ENCODE data around the gene KRTAP5-3. TPM values are rescaled to one million over a fixed set of nuclear protein-coding genes. Genes with fewer than 3 reads are reported as not detected.

The KRTAP5-3 gene, protein sequence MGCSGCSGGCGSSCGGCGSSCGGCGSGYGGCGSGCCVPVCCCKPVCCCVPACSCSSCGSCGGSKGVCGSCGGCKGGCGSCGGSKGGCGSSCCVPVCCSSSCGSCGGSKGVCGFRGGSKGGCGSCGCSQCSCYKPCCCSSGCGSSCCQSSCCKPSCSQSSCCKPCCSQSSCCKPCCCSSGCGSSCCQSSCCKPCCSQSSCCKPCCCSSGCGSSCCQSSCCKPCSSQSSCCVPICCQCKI
- polyA plus RNA-seq, result not detected
- long read RNA-seq, donor 1, result 0 reads
- long read RNA-seq, donor 2, result 0 reads
- long read RNA-seq, donor 3, result 0 reads
- long read RNA-seq, donor 4, result 0 reads
- long read RNA-seq, donor 5, result 0 reads
- long read RNA-seq, donor 6, result 0 reads
- long read RNA-seq, donor 7, result 0 reads
- long read RNA-seq, donor 8, result 0 reads
- long read RNA-seq, donor 9, result 0 reads
- long read RNA-seq, donor 10, result 0 reads

DNA sequence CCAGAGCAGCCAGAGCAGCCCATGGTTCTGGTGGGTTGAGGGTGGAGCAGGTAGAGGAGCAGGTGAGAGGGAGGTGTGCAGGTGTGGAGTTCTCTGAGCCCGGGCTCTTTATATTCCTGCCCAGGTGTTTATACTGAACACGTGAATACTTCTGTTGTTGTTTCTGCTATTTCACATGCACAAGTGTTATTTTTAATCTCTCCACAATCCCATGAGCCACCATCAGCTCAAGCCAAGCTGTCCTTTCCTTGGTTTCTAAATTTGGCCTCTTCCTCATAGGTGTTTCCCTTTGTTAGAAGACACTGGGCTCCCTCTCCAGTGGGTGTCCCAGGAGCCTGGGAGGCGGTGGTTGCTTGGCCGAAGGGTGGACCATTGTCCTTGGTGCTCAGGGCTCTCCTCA lies at the start of gene KRTAP5-3:
Gene KRTAP5-3, minus strand, starts transcription at position 101 of the 400 bp plus-strand sequence. Its CDS starts 78 bp downstream, at position 23.
- no peaks in the 10 kb centered on the region for H3K36me3 ChIP-seq (ENCODE audit: control insufficient read depth in 3 of 3, insufficient read depth in 2 of 3, low read depth in 1 of 3, low read length in 3 of 3)
- no peaks in the 10 kb centered on the region for H3K4me1 ChIP-seq (ENCODE audit: control insufficient read depth in 3 of 3, insufficient read depth in 2 of 3, low read depth in 1 of 3, low read length in 2 of 3)
- H3K9me3 ChIP-seq (ENCODE audit: control insufficient read depth in 2 of 2, insufficient read depth in 1 of 2, low read depth in 1 of 2, low read length in 1 of 2), result peaks cover 0 to 2% of the 10 kb centered on the region in 2 donors
- WGBS, 3 donors, result 56 to 69% (median 58%) methylated on average over 4 of the region's 4 CpGs
- H3K27ac ChIP-seq (ENCODE audit: low read depth in 1 of 3, low read length in 2 of 3), result no peak within 1 kb of the TSS
- FAIRE-seq (no peak), DNase-seq (no peak)
- H3K4me3 ChIP-seq (ENCODE audit: low read depth in 1 of 3, low read length in 3 of 3), result no peak within 1 kb of the TSS
- H3K27me3 ChIP-seq (ENCODE audit: control insufficient read depth in 3 of 3, insufficient read depth in 3 of 3, low read length in 3 of 3), result peaks cover 0 to 15% (median 0%) of the 10 kb centered on the region in 3 donors

DNA sequence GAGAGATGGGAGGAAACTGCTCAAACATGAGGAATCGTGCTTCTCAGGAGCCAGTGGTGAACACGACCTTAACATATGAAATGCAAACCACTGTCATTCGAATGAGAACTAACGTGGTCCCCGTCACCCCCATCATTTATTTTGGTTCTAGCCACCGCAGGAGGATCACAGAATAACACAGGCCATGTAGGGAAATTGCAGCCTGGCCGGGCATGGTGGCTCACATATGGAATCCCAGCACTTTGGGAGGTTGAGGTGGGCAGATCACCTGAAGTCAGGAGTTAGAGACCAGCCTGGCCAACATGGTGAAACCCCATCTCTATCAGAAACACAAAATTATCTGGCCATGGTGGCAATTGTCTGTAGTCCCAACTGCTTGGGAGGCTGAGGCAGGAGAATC lies 48.4 kb upstream of the KRTAP5-3 start:
- WGBS, 3 donors, result 76 to 89% (median 84%) methylated on average over 7 of the region's 7 CpGs
- no peak for DNase-seq

DNA sequence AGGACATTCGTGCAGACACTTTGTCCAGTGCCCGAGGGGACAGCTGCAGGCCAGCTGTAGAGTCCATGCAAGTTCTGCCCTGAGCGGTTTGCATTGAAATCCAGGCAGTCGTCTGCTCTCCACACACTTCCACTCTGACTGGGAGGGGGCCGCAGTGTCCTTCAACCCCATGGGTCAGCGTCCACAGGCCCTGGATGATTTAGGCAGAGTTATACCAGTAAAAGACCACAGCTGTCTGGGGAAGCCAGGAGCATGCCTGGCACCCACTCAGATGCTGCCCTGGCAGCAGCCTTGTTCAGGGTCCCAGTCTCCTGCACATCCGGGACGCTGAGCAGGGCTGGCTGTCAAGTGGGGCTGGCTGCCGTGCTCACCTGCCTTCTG lies 47.8 kb upstream of the KRTAP5-3 start:
- Histone ChIP-seq H3K27ac (ENCODE audit: low read depth in 1 of 3, low read length in 2 of 3) (no peak overlapping the region), H3K4me3 (ENCODE audit: low read depth in 1 of 3, low read length in 3 of 3) (no peak overlapping the region), H3K36me3 (ENCODE audit: control insufficient read depth in 3 of 3, insufficient read depth in 2 of 3, low read depth in 1 of 3, low read length in 3 of 3) (no peaks in the 10 kb centered on the region), H3K27me3 (ENCODE audit: control insufficient read depth in 3 of 3, insufficient read depth in 3 of 3, low read length in 3 of 3) (peaks cover 0 to 3% (median 0%) of the 10 kb centered on the region in 3 donors), H3K4me1 (ENCODE audit: control insufficient read depth in 3 of 3, insufficient read depth in 2 of 3, low read depth in 1 of 3, low read length in 2 of 3) (peaks cover 0 to 40% (median 0%) of the 10 kb centered on the region in 3 donors), H3K9me3 (ENCODE audit: control insufficient read depth in 2 of 2, insufficient read depth in 1 of 2, low read depth in 1 of 2, low read length in 1 of 2) (no peaks in the 10 kb centered on the region)
- WGBS, 3 donors, result 79 to 84% (median 82%) methylated on average over 9 of the region's 9 CpGs
- DNase-seq (no peak), FAIRE-seq (no peak)

More for the DNA sequence above, 48.4 kb upstream of the KRTAP5-3 start:
- FAIRE-seq, result no peak
- no peaks in the 10 kb centered on the region for H3K36me3 ChIP-seq (ENCODE audit: control insufficient read depth in 3 of 3, insufficient read depth in 2 of 3, low read depth in 1 of 3, low read length in 3 of 3)
- no peak overlapping the region for H3K27ac ChIP-seq (ENCODE audit: low read depth in 1 of 3, low read length in 2 of 3)
- no peak overlapping the region for H3K4me3 ChIP-seq (ENCODE audit: low read depth in 1 of 3, low read length in 3 of 3)
- H3K9me3 ChIP-seq (ENCODE audit: control insufficient read depth in 2 of 2, insufficient read depth in 1 of 2, low read depth in 1 of 2, low read length in 1 of 2), result no peaks in the 10 kb centered on the region
- peaks cover 0 to 40% (median 0%) of the 10 kb centered on the region in 3 donors for H3K4me1 ChIP-seq (ENCODE audit: control insufficient read depth in 3 of 3, insufficient read depth in 2 of 3, low read depth in 1 of 3, low read length in 2 of 3)
- peaks cover 0 to 3% (median 0%) of the 10 kb centered on the region in 3 donors for H3K27me3 ChIP-seq (ENCODE audit: control insufficient read depth in 3 of 3, insufficient read depth in 3 of 3, low read length in 3 of 3)

DNA sequence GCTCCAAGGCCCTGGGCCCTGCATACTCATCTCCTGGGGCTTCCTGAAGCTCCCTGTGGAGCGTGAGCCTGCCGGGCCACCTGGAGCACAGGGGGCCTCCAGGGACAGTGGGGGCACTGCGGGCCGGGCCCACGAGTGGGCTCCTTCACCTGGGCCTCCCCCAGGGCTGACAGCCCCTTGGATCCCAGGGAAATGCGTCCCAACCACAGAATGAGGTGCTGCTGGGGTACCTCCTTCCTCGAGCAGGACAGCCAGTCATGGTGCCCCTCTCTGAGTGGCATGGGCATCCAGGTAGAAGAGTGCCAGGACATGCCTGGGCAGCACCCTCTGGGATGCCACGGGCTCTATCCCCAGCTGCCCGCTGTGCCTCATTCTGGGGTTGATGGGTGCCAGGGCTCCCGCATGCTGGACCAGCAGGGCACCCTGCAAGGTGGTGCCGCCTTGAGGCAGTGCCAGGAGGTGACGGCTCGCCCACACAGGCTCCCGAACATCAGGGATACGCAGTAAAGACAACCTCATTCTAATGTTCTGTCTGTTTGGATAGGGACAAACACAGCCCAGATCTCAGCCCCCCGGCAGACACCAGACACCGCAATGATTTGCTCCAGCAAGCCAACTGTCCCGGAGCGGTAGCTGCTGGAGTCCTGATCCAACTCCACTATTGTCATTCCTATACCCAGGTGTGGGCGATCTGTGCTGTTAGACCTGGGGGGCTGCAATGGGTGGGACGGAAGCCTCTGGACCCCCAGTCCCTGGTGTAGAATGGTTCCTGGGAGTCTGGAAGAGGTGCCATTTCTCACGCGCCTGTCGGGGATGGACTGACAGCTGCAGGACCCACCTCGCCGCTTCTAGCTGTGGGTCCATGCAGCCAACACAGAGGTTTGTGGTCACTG lies 47.2 kb upstream of the KRTAP5-3 start:
- FAIRE-seq (no peak), DNase-seq (no peak)
- H3K4me1 ChIP-seq (ENCODE audit: control insufficient read depth in 3 of 3, insufficient read depth in 2 of 3, low read depth in 1 of 3, low read length in 2 of 3), result peaks cover 0 to 37% (median 0%) of the 10 kb centered on the region in 3 donors
- H3K4me3 ChIP-seq (ENCODE audit: low read depth in 1 of 3, low read length in 3 of 3), result no peak overlapping the region
- H3K27ac ChIP-seq (ENCODE audit: low read depth in 1 of 3, low read length in 2 of 3), result peak overlapping the region in 1 of 3 donors; percentile 47
- H3K36me3 ChIP-seq (ENCODE audit: control insufficient read depth in 3 of 3, insufficient read depth in 2 of 3, low read depth in 1 of 3, low read length in 3 of 3), result no peaks in the 10 kb centered on the region
- H3K9me3 ChIP-seq (ENCODE audit: control insufficient read depth in 2 of 2, insufficient read depth in 1 of 2, low read depth in 1 of 2, low read length in 1 of 2), result no peaks in the 10 kb centered on the region
- peaks cover 0 to under 1% (median 0%) of the 10 kb centered on the region in 3 donors for H3K27me3 ChIP-seq (ENCODE audit: control insufficient read depth in 3 of 3, insufficient read depth in 3 of 3, low read length in 3 of 3)
- 70 to 77% (median 73%) methylated on average over 26 of the region's 26 CpGs for WGBS, 3 donors

DNA sequence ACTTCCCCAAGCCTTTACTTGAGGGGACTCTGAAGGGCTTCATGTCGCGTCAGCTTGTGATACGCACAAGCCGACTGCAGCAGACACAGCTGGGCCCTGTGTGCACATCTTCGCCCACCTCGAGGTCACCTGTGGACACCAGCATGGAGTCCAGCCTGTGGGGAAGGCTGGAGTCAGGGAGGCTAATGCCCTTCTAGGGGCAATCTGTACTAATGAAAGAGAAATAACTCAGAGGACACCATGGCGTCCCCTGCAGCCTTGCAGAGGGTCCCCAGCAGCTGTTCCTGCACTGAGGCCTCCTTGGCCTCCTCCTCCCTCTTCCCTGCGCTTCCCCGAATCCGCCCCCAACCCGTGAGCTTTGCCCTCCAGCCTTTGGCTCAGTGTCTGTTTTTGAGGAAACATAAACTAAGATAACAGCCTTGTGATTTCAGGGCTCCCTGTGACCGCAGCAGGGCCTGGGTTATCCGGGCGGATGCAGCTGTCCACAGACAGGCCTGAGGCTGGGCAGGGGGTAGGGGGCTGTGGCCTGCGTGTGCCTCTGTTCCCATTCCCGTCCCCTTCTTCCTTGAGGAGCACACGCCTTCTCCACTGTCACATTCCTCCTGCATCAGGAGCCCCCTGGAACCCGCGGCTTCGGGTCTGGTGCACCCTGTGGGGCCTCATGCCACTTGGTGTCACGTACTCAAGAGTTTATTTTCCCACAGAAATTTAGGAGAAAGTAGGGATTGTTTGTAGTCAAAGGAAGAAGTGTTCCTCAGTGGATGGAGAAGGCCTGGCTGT lies 46.3 kb upstream of the KRTAP5-3 start:
- DNase-seq (peak in 1 of 2 donors; percentile 77), FAIRE-seq (no peak)
- H3K27ac ChIP-seq (ENCODE audit: low read depth in 1 of 3, low read length in 2 of 3), result peak overlapping the region in 1 of 3 donors; percentile 47
- no peaks in the 10 kb centered on the region for H3K9me3 ChIP-seq (ENCODE audit: control insufficient read depth in 2 of 2, insufficient read depth in 1 of 2, low read depth in 1 of 2, low read length in 1 of 2)
- peaks cover 0 to 29% (median 0%) of the 10 kb centered on the region in 3 donors for H3K4me1 ChIP-seq (ENCODE audit: control insufficient read depth in 3 of 3, insufficient read depth in 2 of 3, low read depth in 1 of 3, low read length in 2 of 3)
- WGBS, 3 donors, result 30 to 46% (median 39%) methylated on average over 21 of the region's 21 CpGs
- H3K36me3 ChIP-seq (ENCODE audit: control insufficient read depth in 3 of 3, insufficient read depth in 2 of 3, low read depth in 1 of 3, low read length in 3 of 3), result no peaks in the 10 kb centered on the region
- H3K4me3 ChIP-seq (ENCODE audit: low read depth in 1 of 3, low read length in 3 of 3), result no peak overlapping the region
- no peaks in the 10 kb centered on the region for H3K27me3 ChIP-seq (ENCODE audit: control insufficient read depth in 3 of 3, insufficient read depth in 3 of 3, low read length in 3 of 3)

DNA sequence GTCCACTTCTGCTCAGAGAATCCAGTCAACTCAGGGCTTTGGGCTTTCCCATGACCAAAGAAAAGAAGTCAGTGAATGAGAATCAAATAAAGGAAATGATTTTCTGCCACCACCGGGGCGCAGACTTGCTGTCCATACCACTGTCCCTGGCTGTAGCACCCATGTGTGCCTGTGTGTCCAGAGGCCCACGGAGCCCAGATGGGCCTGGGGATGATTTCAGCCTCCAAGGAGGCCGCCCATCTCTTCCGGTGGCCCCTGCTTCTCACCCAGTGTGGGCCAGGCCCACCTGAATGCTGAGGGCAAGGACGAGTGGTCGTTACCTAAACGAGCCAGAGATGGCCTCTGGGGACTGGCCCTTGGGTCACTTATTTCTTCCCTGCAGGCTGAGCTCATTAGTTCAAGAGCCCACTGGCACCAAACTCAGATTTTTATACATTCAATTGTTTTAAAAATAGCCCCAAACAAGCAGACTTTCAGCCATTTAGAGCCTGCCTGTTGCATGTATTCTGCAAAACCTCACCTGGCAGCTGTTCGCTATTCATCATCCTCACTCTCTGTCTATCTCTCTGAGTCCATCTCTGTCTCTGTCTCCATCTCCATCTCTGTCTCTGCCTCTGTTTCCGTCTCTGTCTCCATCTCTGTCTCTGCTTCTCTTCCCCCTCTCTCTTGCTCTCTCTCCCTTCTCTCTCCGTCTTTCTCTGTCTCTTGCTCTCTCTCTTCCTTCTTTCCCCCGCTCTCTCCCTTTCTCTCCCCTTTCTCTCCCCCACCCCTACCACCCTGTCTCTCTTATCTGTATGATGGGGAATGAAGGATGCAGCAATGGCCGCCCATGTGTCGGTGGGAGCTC lies 45.5 kb upstream of the KRTAP5-3 start:
- H3K27me3 ChIP-seq (ENCODE audit: control insufficient read depth in 3 of 3, insufficient read depth in 3 of 3, low read length in 3 of 3), result no peaks in the 10 kb centered on the region
- H3K27ac ChIP-seq (ENCODE audit: low read depth in 1 of 3, low read length in 2 of 3), result no peak overlapping the region
- H3K36me3 ChIP-seq (ENCODE audit: control insufficient read depth in 3 of 3, insufficient read depth in 2 of 3, low read depth in 1 of 3, low read length in 3 of 3), result no peaks in the 10 kb centered on the region
- peaks cover 0 to 29% (median 0%) of the 10 kb centered on the region in 3 donors for H3K4me1 ChIP-seq (ENCODE audit: control insufficient read depth in 3 of 3, insufficient read depth in 2 of 3, low read depth in 1 of 3, low read length in 2 of 3)
- FAIRE-seq, result no peak
- WGBS, 3 donors, result 82 to 88% (median 84%) methylated on average over 14 of the region's 14 CpGs
- no peaks in the 10 kb centered on the region for H3K9me3 ChIP-seq (ENCODE audit: control insufficient read depth in 2 of 2, insufficient read depth in 1 of 2, low read depth in 1 of 2, low read length in 1 of 2)
- no peak overlapping the region for H3K4me3 ChIP-seq (ENCODE audit: low read depth in 1 of 3, low read length in 3 of 3)
- no peak for DNase-seq

DNA sequence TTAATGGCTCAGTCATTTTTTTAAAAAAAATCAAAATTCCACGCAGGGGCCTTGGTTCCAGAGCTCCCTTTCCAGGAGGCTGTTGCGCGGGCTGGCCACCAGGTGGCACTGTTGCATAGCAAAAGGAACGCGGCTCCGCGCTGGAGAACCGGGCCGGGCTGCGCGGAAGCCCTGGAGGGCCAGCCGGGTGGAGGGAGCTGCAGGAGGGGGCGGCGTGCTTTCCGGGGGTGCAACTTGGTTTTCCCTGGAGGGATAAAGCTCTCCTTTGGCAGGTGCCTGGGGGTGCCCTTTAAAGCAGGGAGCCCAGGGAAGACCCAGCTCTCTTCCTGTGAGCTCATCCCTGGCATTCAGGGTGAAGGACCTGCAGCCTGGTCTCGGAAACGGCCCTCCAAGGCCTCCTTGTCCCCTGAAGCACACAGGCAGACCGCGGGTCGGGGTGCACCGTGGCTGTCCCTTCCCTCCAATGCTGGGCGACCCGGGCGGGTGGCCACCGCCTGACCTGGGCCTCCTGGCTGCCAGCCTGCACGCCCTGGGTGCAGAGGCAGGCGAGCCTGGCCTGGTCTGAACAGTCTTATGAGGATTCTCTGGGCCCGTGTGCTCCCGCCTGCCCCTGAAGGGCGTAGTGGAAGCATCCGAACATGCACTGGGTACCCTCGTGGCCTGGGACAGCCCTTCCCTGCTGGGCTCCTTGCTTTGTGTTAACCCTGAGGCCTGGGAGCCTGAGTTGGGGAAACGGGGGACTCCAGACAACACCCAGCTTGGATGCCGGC lies 44.7 kb upstream of the KRTAP5-3 start:
- Histone ChIP-seq H3K27ac (ENCODE audit: low read depth in 1 of 3, low read length in 2 of 3) (no peak overlapping the region), H3K4me3 (ENCODE audit: low read depth in 1 of 3, low read length in 3 of 3) (no peak overlapping the region), H3K4me1 (ENCODE audit: control insufficient read depth in 3 of 3, insufficient read depth in 2 of 3, low read depth in 1 of 3, low read length in 2 of 3) (peaks cover 0 to 29% (median 0%) of the 10 kb centered on the region in 3 donors), H3K36me3 (ENCODE audit: control insufficient read depth in 3 of 3, insufficient read depth in 2 of 3, low read depth in 1 of 3, low read length in 3 of 3) (no peaks in the 10 kb centered on the region), H3K9me3 (ENCODE audit: control insufficient read depth in 2 of 2, insufficient read depth in 1 of 2, low read depth in 1 of 2, low read length in 1 of 2) (no peaks in the 10 kb centered on the region), H3K27me3 (ENCODE audit: control insufficient read depth in 3 of 3, insufficient read depth in 3 of 3, low read length in 3 of 3) (no peaks in the 10 kb centered on the region)
- 27 to 36% (median 33%) methylated on average over 30 to 34 of the region's 34 CpGs for WGBS, 3 donors
- DNase-seq (peak; percentile 49 to 75), FAIRE-seq (no peak)
